HEK293 (cell line): Measurements from ENCODE around the gene PJA2.

Experiments
- CTCF ChIA-PET: fragments of 350-600 bp; formaldehyde crosslinking; extraction: SDS; loops from one replicate; lab custom pipeline; 2021; ENCODE audit warnings: antibody characterized with exemption; lab: Yijun Ruan, JAX
- POLR2A ChIA-PET: fragments of 300-600 bp; formaldehyde crosslinking; extraction: SDS; loops from one replicate; lab custom pipeline; 2020; ENCODE audit warnings: antibody characterized with exemption, inconsistent platforms; lab: Yijun Ruan, JAX
- H3K27ac ChIP-seq: fragments of 200-500 bp; sonication (Bioruptor generic); 2 replicates; pipeline ENCODE4 v1.5.1; 2014; ENCODE audit warnings: low read depth, low read length, control low read depth, inconsistent platforms; ENCODE audit errors: extremely low read depth
- H3K36me3 ChIP-seq, 2 experiments: fragments of 200-500 bp in 1 of 2; sonication (Bioruptor generic) in 1 of 2; 1 replicate in 1 of 2; 2 replicates in 1 of 2; pipeline ENCODE4 v1.5.1; 2014 to 2017; ENCODE audit warnings: inconsistent platforms in 2 of 2, low read length in 2 of 2; ENCODE audit not compliant: control insufficient read depth in 2 of 2, insufficient read depth in 1 of 2
- H3K4me1 ChIP-seq: fragments of 200-500 bp; sonication (Bioruptor generic); 2 replicates; pipeline ENCODE4 v1.5.1; 2014; ENCODE audit warnings: mild to moderate bottlenecking, low read length, inconsistent platforms; ENCODE audit not compliant: control insufficient read depth, insufficient read depth
- H3K4me3 ChIP-seq: 2 replicates; pipeline ENCODE4 v1.5.1; 2011; ENCODE audit warnings: low read depth, mild to moderate bottlenecking, control low read depth, low read length, moderate library complexity
- H3K9me3 ChIP-seq: fragments of 200-500 bp; sonication (Bioruptor generic); 2 replicates; pipeline ENCODE4 v1.5.1; 2014; ENCODE audit warnings: low read depth, low read length, inconsistent platforms; ENCODE audit not compliant: control insufficient read depth, insufficient read depth
- GLIS2 ChIP-seq: fragments of 450-650 bp; formaldehyde crosslinking; IDR thresholded peaks from 2 replicates; pipeline ENCODE4 v1.5.1; 2016; ENCODE audit warnings: missing biosample characterization, missing genetic modification characterization
- IKZF3 ChIP-seq: fragments of 450-650 bp; IDR thresholded peaks from 2 replicates; pipeline ENCODE4 v1.5.0; 2018; ENCODE audit warnings: missing biosample characterization, mild to moderate bottlenecking, missing genetic modification characterization, moderate library complexity
- PBX3 ChIP-seq: sonication (generic); formaldehyde crosslinking; IDR thresholded peaks from 2 replicates; pipeline ENCODE4 v1.8.1; 2022; ENCODE audit warnings: mild to moderate bottlenecking, moderate library complexity, missing genetic modification reagents
- SP7 ChIP-seq: fragments of 450-650 bp; formaldehyde crosslinking; IDR thresholded peaks from 2 replicates; pipeline ENCODE4 v1.5.1; 2016; ENCODE audit warnings: missing biosample characterization, missing genetic modification characterization
- TCF7L2 ChIP-seq: IDR thresholded peaks from 2 replicates; pipeline ENCODE4 v1.6.1; 2011; ENCODE audit warnings: low read depth, mild to moderate bottlenecking, inconsistent platforms, low read length, moderate library complexity, borderline replicate concordance
- TSHZ1 ChIP-seq: fragments of 450-650 bp; formaldehyde crosslinking; IDR thresholded peaks from 2 replicates; pipeline ENCODE4 v1.5.1; 2016; ENCODE audit warnings: missing biosample characterization, missing genetic modification characterization, borderline replicate concordance
- ZBTB48 ChIP-seq: fragments of 450-650 bp; formaldehyde crosslinking; IDR thresholded peaks from 2 replicates; pipeline ENCODE4 v1.5.1; 2016; ENCODE audit warnings: missing biosample characterization, missing genetic modification characterization
- ZBTB6 ChIP-seq: fragments of 450-650 bp; formaldehyde crosslinking; IDR thresholded peaks from 2 replicates; pipeline ENCODE4 v1.5.1; 2017; ENCODE audit warnings: missing biosample characterization, missing genetic modification characterization
- ZFP37 ChIP-seq: fragments of 450-650 bp; formaldehyde crosslinking; IDR thresholded peaks from 2 replicates; pipeline ENCODE4 v1.5.1; 2016; ENCODE audit warnings: missing biosample characterization, missing genetic modification characterization
- ZNF133 ChIP-seq: fragments of 450-650 bp; formaldehyde crosslinking; IDR thresholded peaks from 2 replicates; pipeline ENCODE4 v1.5.1; 2016; ENCODE audit warnings: missing biosample characterization, missing genetic modification characterization
- ZNF16 ChIP-seq: fragments of 450-650 bp; formaldehyde crosslinking; IDR thresholded peaks from 2 replicates; pipeline ENCODE4 v1.5.1; 2016; ENCODE audit warnings: low read depth, missing biosample characterization, missing genetic modification characterization
- ZNF175 ChIP-seq: fragments of 450-650 bp; formaldehyde crosslinking; IDR thresholded peaks from 2 replicates; pipeline ENCODE4 v1.5.1; 2016; ENCODE audit warnings: missing biosample characterization, missing genetic modification characterization
- ZNF223 ChIP-seq: fragments of 450-650 bp; formaldehyde crosslinking; IDR thresholded peaks from 2 replicates; pipeline ENCODE4 v1.5.1; 2016; ENCODE audit warnings: missing biosample characterization, missing genetic modification characterization
- ZNF394 ChIP-seq: fragments of 450-650 bp; formaldehyde crosslinking; IDR thresholded peaks from 2 replicates; pipeline ENCODE4 v1.5.1; 2016; ENCODE audit warnings: missing biosample characterization, missing genetic modification characterization, mild to moderate bottlenecking, moderate library complexity, borderline replicate concordance
- ZNF426 ChIP-seq: fragments of 450-650 bp; formaldehyde crosslinking; IDR thresholded peaks from 2 replicates; pipeline ENCODE4 v1.5.1; 2017; ENCODE audit warnings: missing biosample characterization, missing genetic modification characterization, mild to moderate bottlenecking, inconsistent platforms, moderate library complexity
- ZNF596 ChIP-seq: fragments of 450-650 bp; IDR thresholded peaks from 2 replicates; pipeline ENCODE4 v1.5.0; 2018; ENCODE audit warnings: missing biosample characterization, mild to moderate bottlenecking, missing genetic modification characterization, moderate library complexity
- ZNF768 ChIP-seq: fragments of 450-650 bp; formaldehyde crosslinking; IDR thresholded peaks from 2 replicates; pipeline ENCODE4 v1.5.1; 2018; ENCODE audit warnings: missing biosample characterization, mild to moderate bottlenecking, missing genetic modification characterization
- ZSCAN30 ChIP-seq: fragments of 450-650 bp; IDR thresholded peaks from 2 replicates; pipeline ENCODE4 v1.5.1; 2018; ENCODE audit warnings: missing biosample characterization, mild to moderate bottlenecking, missing genetic modification characterization, moderate library complexity
- TF ChIP-seq, protein P1 (sequence below): fragments of 450-650 bp; formaldehyde crosslinking; IDR thresholded peaks from 2 replicates; pipeline ENCODE4 v1.5.1; 2016; ENCODE audit warnings: missing biosample characterization, missing genetic modification characterization
- TF ChIP-seq, protein P2 (sequence below): fragments of 450-650 bp; formaldehyde crosslinking; IDR thresholded peaks from 2 replicates; pipeline ENCODE4 v1.5.1; 2016; ENCODE audit warnings: missing biosample characterization, missing genetic modification characterization
- TF ChIP-seq, protein P3 (sequence below): fragments of 450-650 bp; formaldehyde crosslinking; IDR thresholded peaks from 2 replicates; pipeline ENCODE4 v1.5.1; 2016; ENCODE audit warnings: missing biosample characterization, missing genetic modification characterization

The PJA2 gene

GRCh38 chr5:109413458-109413857, 3.7 kb upstream of the PJA2 start:
- ChIA-PET POLR2A (no interaction called here), CTCF (no interaction called here)
- Histone ChIP-seq H3K36me3 (no peaks in the 10 kb centered on the region), H3K27ac (no peak overlapping the region), H3K9me3 (no peaks in the 10 kb centered on the region), H3K4me1 (peaks cover 12% of the 10 kb centered on the region; the same call in 1 of the 2 replicates), H3K4me3 (no peak overlapping the region)
- TF ChIP-seq ZFP37: no peak
- TF ChIP-seq SP7 (tag by site-specific recombination): peak; percentile 53

- H3K27ac ChIP-seq: no peak overlapping the region
- TF ChIP-seq ZNF394 (tag by site-specific recombination) (no peak), ZNF426 (tag by site-specific recombination) (no peak), PBX3 (CRISPR knock-in tag) (no peak), ZNF223 (tag by site-specific recombination) (no peak), ZBTB6 (tag by site-specific recombination) (no peak), GLIS2 (tag by site-specific recombination) (no peak)
- TF ChIP-seq, protein P1, sequence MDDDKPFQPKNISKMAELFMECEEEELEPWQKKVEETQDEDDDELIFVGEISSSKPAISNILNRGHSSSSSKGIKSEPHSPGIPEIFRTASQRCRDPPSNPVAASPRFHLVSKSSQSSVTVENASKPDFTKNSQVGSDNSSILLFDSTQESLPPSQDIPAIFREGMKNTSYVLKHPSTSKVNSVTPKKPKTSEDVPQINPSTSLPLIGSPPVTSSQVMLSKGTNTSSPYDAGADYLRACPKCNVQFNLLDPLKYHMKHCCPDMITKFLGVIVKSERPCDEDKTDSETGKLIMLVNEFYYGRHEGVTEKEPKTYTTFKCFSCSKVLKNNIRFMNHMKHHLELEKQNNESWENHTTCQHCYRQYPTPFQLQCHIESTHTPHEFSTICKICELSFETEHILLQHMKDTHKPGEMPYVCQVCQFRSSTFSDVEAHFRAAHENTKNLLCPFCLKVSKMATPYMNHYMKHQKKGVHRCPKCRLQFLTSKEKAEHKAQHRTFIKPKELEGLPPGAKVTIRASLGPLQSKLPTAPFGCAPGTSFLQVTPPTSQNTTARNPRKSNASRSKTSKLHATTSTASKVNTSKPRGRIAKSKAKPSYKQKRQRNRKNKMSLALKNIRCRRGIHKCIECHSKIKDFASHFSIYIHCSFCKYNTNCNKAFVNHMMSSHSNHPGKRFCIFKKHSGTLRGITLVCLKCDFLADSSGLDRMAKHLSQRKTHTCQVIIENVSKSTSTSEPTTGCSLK (tag by site-specific recombination): no peak
- TF ChIP-seq, protein P2, sequence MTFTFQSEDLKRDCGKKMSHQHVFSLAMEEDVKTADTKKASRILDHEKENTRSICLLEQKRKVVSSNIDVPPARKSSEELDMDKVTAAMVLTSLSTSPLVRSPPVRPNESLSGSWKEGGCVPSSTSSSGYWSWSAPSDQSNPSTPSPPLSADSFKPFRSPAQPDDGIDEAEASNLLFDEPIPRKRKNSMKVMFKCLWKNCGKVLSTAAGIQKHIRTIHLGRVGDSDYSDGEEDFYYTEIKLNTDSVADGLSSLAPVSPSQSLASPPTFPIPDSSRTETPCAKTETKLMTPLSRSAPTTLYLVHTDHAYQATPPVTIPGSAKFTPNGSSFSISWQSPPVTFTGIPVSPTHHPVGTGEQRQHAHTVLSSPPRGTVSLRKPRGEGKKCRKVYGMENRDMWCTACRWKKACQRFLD (tag by site-specific recombination): no peak
- TF ChIP-seq, all 188 proteins: peak for 0
These were observed 3.2 kb upstream of the PJA2 start for GRCh38 chr5:109412981-109413402.

DNA sequence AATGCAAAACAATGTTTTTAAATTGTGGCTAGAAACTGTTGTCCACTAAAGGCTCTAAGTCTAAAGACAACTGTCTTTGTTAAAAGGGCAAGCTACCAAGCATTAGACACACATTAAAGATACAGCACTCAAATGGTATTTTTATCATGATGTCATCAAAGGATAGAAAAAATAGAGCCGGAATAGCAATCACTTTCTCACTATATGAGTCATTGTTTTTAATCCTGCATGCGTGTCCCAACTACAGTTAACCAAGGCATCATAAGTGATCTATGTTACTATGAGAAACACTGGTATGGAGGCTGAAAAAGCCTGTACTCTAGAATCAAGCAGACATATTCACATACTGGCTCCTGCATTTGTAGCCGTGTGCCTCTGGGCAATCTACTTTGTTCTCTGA, 1.9 kb upstream of the PJA2 start:
- H3K36me3 ChIP-seq: no peaks in the 10 kb centered on the region
- POLR2A ChIA-PET: no interaction called here
- no peaks in the 10 kb centered on the region for H3K9me3 ChIP-seq
- CTCF ChIA-PET: no interaction called here
- peaks cover 17% of the 10 kb centered on the region; the same call in 1 of the 2 replicates for H3K4me1 ChIP-seq
- H3K27ac ChIP-seq: no peak overlapping the region
- H3K4me3 ChIP-seq: no peak overlapping the region
- no peak for TF ChIP-seq ZNF596 (tag by site-specific recombination)
- TF ChIP-seq TCF7L2: no peak
- no peak for TF ChIP-seq ZNF175 (tag by site-specific recombination)
- no peak for TF ChIP-seq ZBTB48 (tag by site-specific recombination)
- TF ChIP-seq, protein P3, sequence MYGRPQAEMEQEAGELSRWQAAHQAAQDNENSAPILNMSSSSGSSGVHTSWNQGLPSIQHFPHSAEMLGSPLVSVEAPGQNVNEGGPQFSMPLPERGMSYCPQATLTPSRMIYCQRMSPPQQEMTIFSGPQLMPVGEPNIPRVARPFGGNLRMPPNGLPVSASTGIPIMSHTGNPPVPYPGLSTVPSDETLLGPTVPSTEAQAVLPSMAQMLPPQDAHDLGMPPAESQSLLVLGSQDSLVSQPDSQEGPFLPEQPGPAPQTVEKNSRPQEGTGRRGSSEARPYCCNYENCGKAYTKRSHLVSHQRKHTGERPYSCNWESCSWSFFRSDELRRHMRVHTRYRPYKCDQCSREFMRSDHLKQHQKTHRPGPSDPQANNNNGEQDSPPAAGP (tag by site-specific recombination): no peak
- no peak for TF ChIP-seq ZNF133 (tag by site-specific recombination)
- no peak for TF ChIP-seq IKZF3 (tag by site-specific recombination)
- no peak for TF ChIP-seq ZNF768
- TF ChIP-seq TSHZ1: peak; percentile 31; the same call in 1 of the 2 replicates
- TF ChIP-seq ZSCAN30 (tag by site-specific recombination): no peak
- no peak for TF ChIP-seq ZNF16 (tag by site-specific recombination)

More at GRCh38 chr5:109412981-109413402, 3.2 kb upstream of the PJA2 start:
- ChIA-PET POLR2A (no interaction called here), CTCF (no interaction called here)
- H3K4me3 ChIP-seq: no peak overlapping the region
- H3K4me1 ChIP-seq: peaks cover 12% of the 10 kb centered on the region; the same call in 1 of the 2 replicates
- no peaks in the 10 kb centered on the region for H3K9me3 ChIP-seq
- no peaks in the 10 kb centered on the region for H3K36me3 ChIP-seq
